ENCODE results near the gene LDB1.

Gene LDB1

GRCh38 chr10:102059987-102060386, 60.2 kb downstream of the LDB1 start:
- DNase-seq (ENCODE audit: low spot score), result no peak

Measured in cerebellar cortex (tissue), 1 donor.